Left ventricle myocardium superior (tissue), 1 donor: ENCODE results near the gene PHYHIPL. TPM values are rescaled to one million over a fixed set of nuclear protein-coding genes. Genes with fewer than 3 reads are reported as not detected.
A peak's percentile ranks its signal among the peaks of the same experiment; 100 is the strongest.

ENCODE experiments used
- ATAC-seq: fragments of 200-7000 bp; cut with Tn5 transposase; one replicate; pipeline ENCODE4 v1.9.1; 2020; ENCODE audit warnings: mild to moderate bottlenecking, moderate library complexity
- DNase-seq: peaks from one replicate; pipeline ENCODE4 v3.0.0-alpha.2; 2020
- intact Hi-C: fragments of 100-400 bp; cut with micrococcal nuclease; formaldehyde crosslinking; loops from one replicate; pipeline ENCODE4 v1.11.0; 2022
- total RNA-seq: library from RNA; stranded (reverse); fragmentation: NEBNext Ultra II Directional; extraction: Animal tissue kit (Norgen Biotek cat#: 25700); gene quantifications from one replicate; pipeline ENCODE4 v1.2.1, GENCODE V29; 2021
- donor health status: DM: no; HTN: yes; CAD: no; lungs with severe emphysema.

PHYHIPL gene
- total RNA-seq, 1 donor from 2014 or later, result not detected

GRCh38 chr10:59242991-59243390 lies 66.5 kb downstream of the PHYHIPL start:
- intact Hi-C loops, result loop anchor here (5.0 kb wide), 1 partner anchor 379 kb away; no protein-coding TSS in a partner anchor
- no peak for DNase-seq
- no peak for ATAC-seq

DNA sequence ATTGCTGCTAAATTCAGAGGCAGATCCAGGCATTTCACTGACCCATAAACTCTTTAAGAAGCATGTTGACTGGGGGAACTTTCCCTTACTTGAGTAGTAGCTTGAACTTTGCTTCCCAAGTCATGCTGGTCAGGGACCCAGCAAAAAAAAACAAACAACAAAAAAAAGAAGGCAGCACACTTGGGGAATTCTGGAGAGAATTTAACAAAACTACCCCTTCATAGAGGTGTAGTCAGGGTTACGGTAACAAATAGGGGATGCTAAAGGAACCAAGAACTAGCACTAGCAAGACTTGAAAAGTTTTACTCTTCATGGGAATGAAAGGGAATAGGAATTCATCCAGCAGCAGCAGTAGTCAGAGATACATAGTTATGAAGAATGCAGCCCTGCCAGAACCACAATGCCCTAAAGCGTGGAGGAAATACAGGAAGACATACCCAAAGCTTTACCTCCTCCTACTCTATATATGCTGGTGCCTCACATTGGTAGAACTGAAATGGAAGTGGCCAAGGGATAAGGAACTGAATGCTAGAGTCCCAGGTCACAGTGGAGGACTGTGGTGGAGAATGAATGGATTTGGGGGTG lies 67.3 kb downstream of the PHYHIPL start:
- no peak for DNase-seq
- ATAC-seq, result no peak
- intact Hi-C loops, result loop anchor here (5.0 kb wide), 1 partner anchor 379 kb away; no protein-coding TSS in a partner anchor

DNA sequence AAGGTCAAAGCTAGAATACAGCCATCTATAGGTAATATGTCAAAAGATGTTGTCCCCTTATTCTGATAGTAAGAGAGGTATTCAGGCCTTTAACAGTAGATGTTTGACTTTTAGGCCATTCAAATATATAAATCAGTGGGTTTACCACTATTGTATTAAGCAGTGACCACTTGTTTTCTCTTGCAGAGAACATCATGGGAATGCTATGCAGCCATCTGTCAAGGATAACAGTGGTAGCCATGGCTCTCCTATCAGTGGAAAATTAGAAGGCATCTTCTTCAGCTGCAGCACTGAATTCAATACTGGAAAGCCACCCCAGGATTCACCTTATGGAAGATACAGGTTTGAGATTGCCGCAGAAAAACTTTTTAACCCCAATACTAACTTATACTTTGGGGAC lies 68.4 kb downstream of the PHYHIPL start:
- ATAC-seq (no peak), DNase-seq (no peak)
- intact Hi-C loops, result loop anchor here (5.0 kb wide), 1 partner anchor 377 kb away; no protein-coding TSS in a partner anchor

DNA sequence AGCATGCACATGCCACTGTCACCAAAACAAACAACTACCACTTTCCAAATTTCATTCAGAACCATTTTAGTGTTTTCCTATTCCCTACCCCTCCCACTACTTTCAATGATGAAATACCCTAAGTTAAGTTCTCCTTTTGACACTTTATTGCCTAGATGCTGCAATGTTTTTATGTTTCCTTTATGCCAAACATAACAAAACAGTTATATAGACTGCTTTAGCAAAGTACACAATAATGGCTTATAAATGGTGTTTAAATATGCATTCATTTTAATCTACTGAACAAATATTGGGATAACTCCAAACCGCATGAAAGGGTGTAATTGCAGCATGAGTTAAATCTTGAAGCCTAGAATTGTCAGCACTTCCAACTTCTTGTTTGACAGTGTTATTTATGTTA lies 69.2 kb downstream of the PHYHIPL start:
- intact Hi-C loops, result no loop called here
- ATAC-seq (no peak), DNase-seq (no peak)

- ATAC-seq (no peak), DNase-seq (no peak)
- intact Hi-C loops, result no loop called here
Observed at GRCh38 chr10:59252491-59252890, 76.0 kb downstream of the PHYHIPL start.

DNA sequence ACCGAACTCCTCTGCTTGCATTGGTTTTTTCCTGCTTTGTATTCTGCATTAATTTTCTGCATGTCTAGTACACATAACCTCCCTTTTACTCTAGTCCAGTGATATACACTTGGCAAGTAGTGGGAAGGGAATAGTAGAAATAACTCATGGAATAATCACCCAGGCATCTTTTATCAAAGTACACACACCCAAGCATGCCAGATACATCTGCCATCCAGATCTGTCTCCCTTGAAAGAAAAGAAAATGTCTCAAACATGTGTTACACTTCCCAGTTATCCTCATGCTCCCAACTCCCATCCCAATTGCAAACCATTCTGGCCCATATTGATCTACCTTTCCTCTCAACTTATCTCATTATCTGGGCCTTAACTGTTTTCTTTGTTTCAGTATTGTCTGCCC lies 79.0 kb downstream of the PHYHIPL start:
- intact Hi-C loops, result no loop called here
- DNase-seq (no peak), ATAC-seq (no peak)

DNA sequence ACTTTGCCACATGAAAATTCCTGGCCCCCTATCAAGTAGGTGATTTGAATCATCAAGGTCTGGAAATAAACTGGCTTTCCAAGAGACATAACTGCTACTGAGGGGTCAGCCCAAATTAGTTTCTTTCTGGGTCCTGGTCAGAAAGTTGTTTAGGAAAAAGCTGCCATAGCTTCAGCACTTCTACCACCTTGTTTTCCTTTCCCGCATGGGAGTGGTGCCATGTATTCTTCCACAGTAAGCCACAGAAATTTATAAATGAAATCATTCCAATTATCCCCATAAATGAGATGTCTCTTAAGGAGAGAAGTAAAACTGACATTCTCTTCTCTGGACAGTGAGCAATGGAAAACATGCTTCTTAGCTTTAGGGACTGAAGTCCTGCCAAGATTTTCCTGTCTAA lies 80.8 kb downstream of the PHYHIPL start:
- intact Hi-C loops, result no loop called here
- ATAC-seq, result no peak
- DNase-seq, result no peak

DNA sequence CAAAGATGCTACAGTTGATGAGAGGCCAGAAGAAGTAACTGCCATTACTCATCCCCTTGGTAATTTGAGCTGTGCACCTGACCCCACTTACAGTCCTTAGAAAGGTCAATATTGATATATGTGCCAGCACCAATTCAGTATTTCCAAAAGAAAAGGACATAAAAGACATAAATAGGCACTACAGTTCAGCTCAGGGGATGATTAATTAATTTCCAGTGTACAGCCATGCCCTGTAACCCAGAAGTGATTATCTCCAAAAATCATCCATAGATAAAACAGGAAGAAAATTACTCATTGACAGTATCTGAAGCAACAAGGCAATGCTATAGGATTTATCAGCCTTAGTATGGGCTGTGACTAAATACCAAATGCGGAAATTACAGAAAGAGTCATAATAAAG lies 82.4 kb downstream of the PHYHIPL start:
- DNase-seq (no peak), ATAC-seq (no peak)
- intact Hi-C loops, result no loop called here

GRCh38 chr10:59265141-59265540 lies 88.7 kb downstream of the PHYHIPL start:
- intact Hi-C loops, result no loop called here
- ATAC-seq (no peak), DNase-seq (no peak)

- intact Hi-C loops, result no loop called here
- ATAC-seq (no peak), DNase-seq (no peak)
Observed at GRCh38 chr10:59266321-59266720, 89.9 kb downstream of the PHYHIPL start.

GRCh38 chr10:59268460-59268859 lies 92.0 kb downstream of the PHYHIPL start:
- DNase-seq (no peak), ATAC-seq (no peak)
- intact Hi-C loops, result no loop called here

- DNase-seq (no peak), ATAC-seq (no peak)
- intact Hi-C loops, result no loop called here
Observed at GRCh38 chr10:59269651-59270050, 93.2 kb downstream of the PHYHIPL start.

- no peak for DNase-seq
- intact Hi-C loops, result no loop called here
Observed at GRCh38 chr10:59270492-59270891, 94.0 kb downstream of the PHYHIPL start.

DNA sequence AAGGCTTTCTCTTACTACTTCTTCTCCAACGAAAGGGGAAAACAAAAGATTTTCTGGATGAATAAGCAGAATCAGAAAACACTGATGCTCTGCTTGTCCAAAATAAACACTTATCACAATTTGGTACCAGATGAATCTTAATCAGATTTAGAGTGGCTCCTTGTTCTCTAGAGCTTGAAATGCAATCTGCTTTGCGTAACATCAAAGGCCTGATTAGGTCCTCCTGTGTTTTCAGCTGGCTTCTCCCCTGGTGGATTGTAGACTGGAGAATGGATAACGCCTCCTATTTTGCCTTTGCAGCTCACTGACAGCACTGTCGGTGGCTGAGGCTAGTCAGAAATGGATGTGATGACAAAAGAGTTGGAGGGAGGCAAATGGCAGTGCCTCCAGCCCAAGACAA lies 94.7 kb downstream of the PHYHIPL start:
- DNase-seq (no peak), ATAC-seq (no peak)
- intact Hi-C loops, result no loop called here

More at GRCh38 chr10:59270492-59270891, 94.0 kb downstream of the PHYHIPL start:
- no peak for ATAC-seq

GRCh38 chr10:59272061-59272460 lies 95.6 kb downstream of the PHYHIPL start:
- intact Hi-C loops, result no loop called here

GRCh38 chr10:59273445-59273844 lies 97.0 kb downstream of the PHYHIPL start:
- DNase-seq (no peak), ATAC-seq (peak; percentile 28)
- intact Hi-C loops, result no loop called here

More at GRCh38 chr10:59272061-59272460, 95.6 kb downstream of the PHYHIPL start:
- DNase-seq (no peak), ATAC-seq (no peak)

DNA sequence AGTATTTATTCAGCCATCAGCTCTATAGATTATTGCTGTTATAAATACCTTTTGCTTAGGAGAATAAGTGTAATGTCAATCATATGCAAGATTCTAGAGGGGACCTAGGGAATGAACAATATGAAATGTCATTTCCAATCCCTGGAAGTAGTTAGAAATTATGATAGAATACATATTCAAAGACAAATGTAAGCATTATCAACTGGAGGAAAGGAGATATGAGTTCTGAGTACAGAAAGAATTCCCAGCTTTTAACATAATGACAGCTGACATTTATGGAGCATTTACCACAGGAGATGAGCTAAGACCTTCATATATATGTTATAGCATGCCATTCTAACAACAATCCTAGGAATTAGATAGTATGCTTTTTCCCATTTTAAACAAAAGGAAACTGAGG lies 99.7 kb downstream of the PHYHIPL start:
- ATAC-seq (no peak), DNase-seq (no peak)
- intact Hi-C loops, result no loop called here

DNA sequence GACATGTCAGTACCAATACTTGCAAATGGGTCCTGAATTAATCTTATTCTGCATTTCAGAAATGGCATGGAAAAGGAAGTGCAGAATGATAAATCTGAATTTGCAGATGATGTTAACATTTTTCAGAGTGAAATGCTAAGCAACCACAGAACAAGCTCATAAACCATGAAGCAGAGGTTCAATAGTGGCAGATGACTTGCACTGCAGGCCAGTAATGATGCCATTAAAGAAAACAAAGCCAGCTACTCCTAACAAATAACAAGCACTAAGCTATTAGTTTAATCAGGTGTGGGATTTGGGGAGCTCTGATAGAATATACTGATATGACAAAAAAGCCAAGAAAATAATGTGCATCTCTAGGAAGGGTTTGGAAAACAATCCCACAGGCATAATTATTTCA lies 100.5 kb downstream of the PHYHIPL start:
- ATAC-seq (no peak), DNase-seq (no peak)
- intact Hi-C loops, result no loop called here

- intact Hi-C loops, result no loop called here
Observed at GRCh38 chr10:59279476-59279875, 103.0 kb downstream of the PHYHIPL start.

GRCh38 chr10:59279991-59280505 lies 103.6 kb downstream of the PHYHIPL start:
- no peak for ATAC-seq
- intact Hi-C loops, result no loop called here

More at GRCh38 chr10:59279476-59279875, 103.0 kb downstream of the PHYHIPL start:
- ATAC-seq, result no peak
- DNase-seq, result no peak

DNA sequence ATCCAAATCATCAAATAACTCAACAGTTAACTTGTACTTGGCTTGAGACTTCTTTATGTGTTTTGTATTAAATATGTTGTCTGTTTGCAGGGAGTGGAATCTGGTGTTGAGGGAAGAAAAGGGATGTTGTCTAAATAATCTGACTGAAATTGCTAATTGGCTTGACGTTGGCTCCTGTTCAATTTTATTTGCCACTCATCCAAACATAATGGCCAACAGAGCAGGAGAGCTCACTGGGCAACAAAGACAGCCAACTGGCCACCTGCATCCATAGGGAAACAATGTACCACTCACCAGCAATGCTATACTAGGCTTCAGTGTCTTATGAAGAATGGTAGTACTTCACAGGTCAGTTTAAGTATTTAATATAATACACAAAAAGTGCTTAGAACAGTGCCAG lies 105.4 kb downstream of the PHYHIPL start:
- DNase-seq, result no peak
- intact Hi-C loops, result no loop called here
- ATAC-seq, result no peak

More at GRCh38 chr10:59279991-59280505, 103.6 kb downstream of the PHYHIPL start:
- no peak for DNase-seq
